Measurements from ENCODE around the gene GLIPR1L2.
"Not testable (repeated sequence)": the region's sequence is repeated elsewhere in the genome, so short reads cannot be mapped to it uniquely, and the experiment has no call there.

GLIPR1L2 gene

GRCh38 chr12:75390899-75391538, at the start of gene GLIPR1L2:
GLIPR1L2 (plus strand) TSS chr12:75391089; CDS start chr12:75391117, 28 bp downstream.
- H3K9me3 ChIP-seq (ENCODE audit: control insufficient read depth, insufficient read depth, low read length), result no peaks in the 10 kb centered on the region
- no peaks in the 10 kb centered on the region for H3K36me3 ChIP-seq (ENCODE audit: insufficient read depth, low read length)
- H3K4me1 ChIP-seq (ENCODE audit: insufficient read depth, low read length), result no peaks in the 10 kb centered on the region; the same call in 1 of the 2 replicates
- H3K9ac ChIP-seq (ENCODE audit: low read depth, low read length), result peak within 1 kb of the TSS; percentile 84

GRCh38 chr12:75341873-75342272, 49.0 kb upstream of the GLIPR1L2 start:
- Histone ChIP-seq H3K36me3 (ENCODE audit: insufficient read depth, low read length) (no peaks in the 10 kb centered on the region), H3K9ac (ENCODE audit: low read depth, low read length) (no peak overlapping the region), H3K4me1 (ENCODE audit: insufficient read depth, low read length) (no peaks in the 10 kb centered on the region), H3K9me3 (ENCODE audit: control insufficient read depth, insufficient read depth, low read length) (no peaks in the 10 kb centered on the region)

GRCh38 chr12:75345531-75345930, 45.4 kb upstream of the GLIPR1L2 start:
- no peaks in the 10 kb centered on the region for H3K36me3 ChIP-seq (ENCODE audit: insufficient read depth, low read length)
- H3K9ac ChIP-seq (ENCODE audit: low read depth, low read length), result no peak overlapping the region
- no peaks in the 10 kb centered on the region for H3K9me3 ChIP-seq (ENCODE audit: control insufficient read depth, insufficient read depth, low read length)
- H3K4me1 ChIP-seq (ENCODE audit: insufficient read depth, low read length), result no peaks in the 10 kb centered on the region

GRCh38 chr12:75346215-75346614, 44.7 kb upstream of the GLIPR1L2 start:
- not testable (repeated sequence) for H3K9me3 ChIP-seq (ENCODE audit: control insufficient read depth, insufficient read depth, low read length); H3K9ac ChIP-seq (ENCODE audit: low read depth, low read length); H3K4me1 ChIP-seq (ENCODE audit: insufficient read depth, low read length); H3K36me3 ChIP-seq (ENCODE audit: insufficient read depth, low read length)

GRCh38 chr12:75349946-75350345, 40.9 kb upstream of the GLIPR1L2 start:
- Histone ChIP-seq H3K9ac (ENCODE audit: low read depth, low read length) (no peak overlapping the region), H3K4me1 (ENCODE audit: insufficient read depth, low read length) (no peaks in the 10 kb centered on the region), H3K36me3 (ENCODE audit: insufficient read depth, low read length) (no peaks in the 10 kb centered on the region), H3K9me3 (ENCODE audit: control insufficient read depth, insufficient read depth, low read length) (peaks cover 2% of the 10 kb centered on the region; the same call in 1 of the 2 replicates)

GRCh38 chr12:75350413-75350812, 40.5 kb upstream of the GLIPR1L2 start:
- no peak overlapping the region for H3K9ac ChIP-seq (ENCODE audit: low read depth, low read length)
- H3K36me3 ChIP-seq (ENCODE audit: insufficient read depth, low read length), result no peaks in the 10 kb centered on the region
- no peaks in the 10 kb centered on the region for H3K4me1 ChIP-seq (ENCODE audit: insufficient read depth, low read length)
- peaks cover 6% of the 10 kb centered on the region for H3K9me3 ChIP-seq (ENCODE audit: control insufficient read depth, insufficient read depth, low read length)

GRCh38 chr12:75354011-75354410, 36.9 kb upstream of the GLIPR1L2 start:
- Histone ChIP-seq H3K36me3 (ENCODE audit: insufficient read depth, low read length) (no peaks in the 10 kb centered on the region), H3K9ac (ENCODE audit: low read depth, low read length) (no peak overlapping the region), H3K4me1 (ENCODE audit: insufficient read depth, low read length) (no peaks in the 10 kb centered on the region), H3K9me3 (ENCODE audit: control insufficient read depth, insufficient read depth, low read length) (peaks cover 10% of the 10 kb centered on the region)

GRCh38 chr12:75360920-75361319, 30.0 kb upstream of the GLIPR1L2 start:
- no peak overlapping the region for H3K9ac ChIP-seq (ENCODE audit: low read depth, low read length)
- no peaks in the 10 kb centered on the region for H3K36me3 ChIP-seq (ENCODE audit: insufficient read depth, low read length)
- H3K9me3 ChIP-seq (ENCODE audit: control insufficient read depth, insufficient read depth, low read length), result peaks cover 5% of the 10 kb centered on the region
- H3K4me1 ChIP-seq (ENCODE audit: insufficient read depth, low read length), result no peaks in the 10 kb centered on the region; the same call in 1 of the 2 replicates

GRCh38 chr12:75361408-75361807, 29.5 kb upstream of the GLIPR1L2 start:
- Histone ChIP-seq H3K9me3 (ENCODE audit: control insufficient read depth, insufficient read depth, low read length) (peaks cover 5% of the 10 kb centered on the region; the same call in 1 of the 2 replicates), H3K4me1 (ENCODE audit: insufficient read depth, low read length) (peaks cover 4% of the 10 kb centered on the region; the same call in 1 of the 2 replicates), H3K36me3 (ENCODE audit: insufficient read depth, low read length) (no peaks in the 10 kb centered on the region), H3K9ac (ENCODE audit: low read depth, low read length) (no peak overlapping the region)

GRCh38 chr12:75364919-75365318, 26.0 kb upstream of the GLIPR1L2 start:
- peaks cover 4% of the 10 kb centered on the region; the same call in 1 of the 2 replicates for H3K4me1 ChIP-seq (ENCODE audit: insufficient read depth, low read length)
- no peaks in the 10 kb centered on the region for H3K36me3 ChIP-seq (ENCODE audit: insufficient read depth, low read length)
- peaks cover 5% of the 10 kb centered on the region; the same call in 1 of the 2 replicates for H3K9me3 ChIP-seq (ENCODE audit: control insufficient read depth, insufficient read depth, low read length)
- H3K9ac ChIP-seq (ENCODE audit: low read depth, low read length), result no peak overlapping the region

GRCh38 chr12:75366629-75367028, 24.3 kb upstream of the GLIPR1L2 start:
- H3K9ac ChIP-seq (ENCODE audit: low read depth, low read length), result peak overlapping the region; percentile 56
- no peaks in the 10 kb centered on the region for H3K36me3 ChIP-seq (ENCODE audit: insufficient read depth, low read length)
- peaks cover 4% of the 10 kb centered on the region; the same call in 1 of the 2 replicates for H3K4me1 ChIP-seq (ENCODE audit: insufficient read depth, low read length)
- peaks cover 5% of the 10 kb centered on the region; the same call in 1 of the 2 replicates for H3K9me3 ChIP-seq (ENCODE audit: control insufficient read depth, insufficient read depth, low read length)

GRCh38 chr12:75374971-75375370, 15.9 kb upstream of the GLIPR1L2 start:
- no peaks in the 10 kb centered on the region for H3K4me1 ChIP-seq (ENCODE audit: insufficient read depth, low read length)
- H3K36me3 ChIP-seq (ENCODE audit: insufficient read depth, low read length), result no peaks in the 10 kb centered on the region
- no peak overlapping the region for H3K9ac ChIP-seq (ENCODE audit: low read depth, low read length)
- no peaks in the 10 kb centered on the region for H3K9me3 ChIP-seq (ENCODE audit: control insufficient read depth, insufficient read depth, low read length)

GRCh38 chr12:75378354-75378753, 12.5 kb upstream of the GLIPR1L2 start:
- Histone ChIP-seq H3K9me3 (ENCODE audit: control insufficient read depth, insufficient read depth, low read length) (no peaks in the 10 kb centered on the region), H3K36me3 (ENCODE audit: insufficient read depth, low read length) (no peaks in the 10 kb centered on the region), H3K4me1 (ENCODE audit: insufficient read depth, low read length) (no peaks in the 10 kb centered on the region), H3K9ac (ENCODE audit: low read depth, low read length) (no peak overlapping the region)

- Histone ChIP-seq H3K4me1 (ENCODE audit: insufficient read depth, low read length) (no peaks in the 10 kb centered on the region; the same call in 1 of the 2 replicates), H3K36me3 (ENCODE audit: insufficient read depth, low read length) (no peaks in the 10 kb centered on the region), H3K9ac (ENCODE audit: low read depth, low read length) (no peak overlapping the region), H3K9me3 (ENCODE audit: control insufficient read depth, insufficient read depth, low read length) (no peaks in the 10 kb centered on the region)
Measured at GRCh38 chr12:75389061-75389460, 1.8 kb upstream of the GLIPR1L2 start.

- H3K9me3 ChIP-seq (ENCODE audit: control insufficient read depth, insufficient read depth, low read length), result no peaks in the 10 kb centered on the region
- H3K9ac ChIP-seq (ENCODE audit: low read depth, low read length), result no peak overlapping the region
- no peaks in the 10 kb centered on the region; the same call in 1 of the 2 replicates for H3K4me1 ChIP-seq (ENCODE audit: insufficient read depth, low read length)
- H3K36me3 ChIP-seq (ENCODE audit: insufficient read depth, low read length), result no peaks in the 10 kb centered on the region
Measured at GRCh38 chr12:75389706-75390105, 1.2 kb upstream of the GLIPR1L2 start.

Measured in ES-I3 (cell line).